ENCODE data around the gene ITPRIP.

The ITPRIP gene

GRCh38 chr10:104344219-104344618 is 6.0 kb upstream of the ITPRIP start:
- DNase-seq, result no peak
- in situ Hi-C loops (cut with MboI; ENCODE audit: low pct_unique_long_range_greater_than_20kb, low sequenced_read_pairs), result loop anchor here (10.0 kb wide), 1 partner anchor 49 kb away; no protein-coding TSS in a partner anchor

- in situ Hi-C loops (cut with MboI; ENCODE audit: low pct_unique_long_range_greater_than_20kb, low sequenced_read_pairs), result loop anchor here (10.0 kb wide), 1 partner anchor 48 kb away; no protein-coding TSS in a partner anchor
- DNase-seq, result no peak
Observed at GRCh38 chr10:104342941-104343411, 4.7 kb upstream of the ITPRIP start.

GRCh38 chr10:104340641-104341040 is 2.4 kb upstream of the ITPRIP start:
- in situ Hi-C loops (cut with MboI; ENCODE audit: low pct_unique_long_range_greater_than_20kb, low sequenced_read_pairs), result loop anchor here (10.0 kb wide), 1 partner anchor 46 kb away; no protein-coding TSS in a partner anchor
- no peak for DNase-seq

- DNase-seq, result no peak
- in situ Hi-C loops (cut with MboI; ENCODE audit: low pct_unique_long_range_greater_than_20kb, low sequenced_read_pairs), result loop anchor here (10.0 kb wide), 1 partner anchor 45 kb away; no protein-coding TSS in a partner anchor
Observed at GRCh38 chr10:104340111-104340526, 1.9 kb upstream of the ITPRIP start.

DNA sequence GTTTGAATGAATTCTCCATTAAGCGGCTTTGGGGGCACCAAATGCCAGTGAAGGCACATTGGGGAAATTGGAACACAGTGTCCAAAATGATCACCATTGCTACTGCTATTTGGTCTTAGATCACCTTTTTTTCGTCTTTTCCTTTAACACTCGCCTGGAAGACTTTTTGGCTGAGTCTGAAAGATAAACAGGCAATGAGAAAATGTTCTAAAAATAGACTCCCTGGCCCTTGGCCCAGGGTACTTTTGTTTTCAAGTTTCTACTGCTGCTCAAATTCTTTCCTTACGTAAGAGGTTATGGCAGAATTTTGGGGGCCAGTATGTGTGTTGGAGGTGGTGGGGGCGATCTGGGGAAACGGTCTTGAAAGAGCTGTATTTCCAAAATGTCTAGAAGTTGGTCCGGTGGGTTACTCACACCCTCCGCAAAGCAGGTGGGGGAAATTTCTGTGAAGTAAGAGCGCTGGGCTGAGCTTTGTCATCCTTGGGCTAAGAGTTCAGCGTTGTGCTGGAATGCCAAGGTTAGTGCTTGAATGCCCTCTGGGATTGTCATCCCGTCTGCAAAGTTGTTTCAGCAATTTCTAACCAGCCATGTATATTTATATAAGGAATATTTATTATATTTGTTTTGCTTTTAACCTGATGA is 1.3 kb upstream of the ITPRIP start:
- no peak for DNase-seq
- in situ Hi-C loops (cut with MboI; ENCODE audit: low pct_unique_long_range_greater_than_20kb, low sequenced_read_pairs), result loop anchor here (10.0 kb wide), 1 partner anchor 45 kb away; no protein-coding TSS in a partner anchor

- in situ Hi-C loops (cut with MboI; ENCODE audit: low pct_unique_long_range_greater_than_20kb, low sequenced_read_pairs), result no loop called here
- peak; percentile 80 for DNase-seq
Observed at GRCh38 chr10:104337521-104337984, 712 bp downstream of the ITPRIP start.

DNA sequence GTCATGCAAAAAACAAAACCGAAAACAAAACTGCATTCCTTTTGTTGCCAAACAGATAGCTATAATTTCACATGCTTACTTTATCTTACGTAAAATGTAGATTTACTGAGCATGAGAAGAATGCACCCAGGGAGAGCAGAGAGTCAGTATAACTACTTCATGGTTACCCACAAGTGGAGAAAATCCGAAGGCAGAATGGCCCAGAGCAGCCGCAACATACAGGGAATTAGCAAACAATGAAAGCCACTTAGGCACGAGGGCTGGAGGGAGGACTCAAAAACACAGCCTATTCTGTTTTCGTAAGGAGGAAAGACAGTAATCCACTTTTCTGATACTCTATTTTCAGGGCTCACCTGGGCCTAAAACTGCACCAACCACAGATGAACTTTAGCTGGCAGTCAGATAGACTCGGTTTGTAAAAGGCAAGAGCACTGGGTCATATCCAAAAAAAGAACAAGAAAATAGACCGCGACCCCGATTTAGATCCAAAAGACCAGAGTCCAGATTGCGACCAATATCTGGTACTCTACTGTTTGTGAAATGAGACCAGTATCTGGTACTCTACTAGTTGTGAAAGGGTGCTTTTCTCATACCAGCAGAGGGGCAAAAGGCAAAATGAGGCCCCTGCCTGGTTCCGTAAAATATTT is 1.3 kb downstream of the ITPRIP start:
- in situ Hi-C loops (cut with MboI; ENCODE audit: low pct_unique_long_range_greater_than_20kb, low sequenced_read_pairs), result no loop called here
- no peak for DNase-seq

- in situ Hi-C loops (cut with MboI; ENCODE audit: low pct_unique_long_range_greater_than_20kb, low sequenced_read_pairs), result no loop called here
- no peak for DNase-seq
Observed at GRCh38 chr10:104334965-104335650, 3.2 kb downstream of the ITPRIP start.

- in situ Hi-C loops (cut with MboI; ENCODE audit: low pct_unique_long_range_greater_than_20kb, low sequenced_read_pairs), result no loop called here
- DNase-seq, result no peak
Observed at GRCh38 chr10:104334561-104334960, 3.7 kb downstream of the ITPRIP start.

- in situ Hi-C loops (cut with MboI; ENCODE audit: low pct_unique_long_range_greater_than_20kb, low sequenced_read_pairs), result no loop called here
- DNase-seq, result no peak
Observed at GRCh38 chr10:104333728-104334373, 4.4 kb downstream of the ITPRIP start.

GRCh38 chr10:104333032-104333727 is 5.1 kb downstream of the ITPRIP start:
- in situ Hi-C loops (cut with MboI; ENCODE audit: low pct_unique_long_range_greater_than_20kb, low sequenced_read_pairs), result no loop called here
- DNase-seq, result no peak

DNA sequence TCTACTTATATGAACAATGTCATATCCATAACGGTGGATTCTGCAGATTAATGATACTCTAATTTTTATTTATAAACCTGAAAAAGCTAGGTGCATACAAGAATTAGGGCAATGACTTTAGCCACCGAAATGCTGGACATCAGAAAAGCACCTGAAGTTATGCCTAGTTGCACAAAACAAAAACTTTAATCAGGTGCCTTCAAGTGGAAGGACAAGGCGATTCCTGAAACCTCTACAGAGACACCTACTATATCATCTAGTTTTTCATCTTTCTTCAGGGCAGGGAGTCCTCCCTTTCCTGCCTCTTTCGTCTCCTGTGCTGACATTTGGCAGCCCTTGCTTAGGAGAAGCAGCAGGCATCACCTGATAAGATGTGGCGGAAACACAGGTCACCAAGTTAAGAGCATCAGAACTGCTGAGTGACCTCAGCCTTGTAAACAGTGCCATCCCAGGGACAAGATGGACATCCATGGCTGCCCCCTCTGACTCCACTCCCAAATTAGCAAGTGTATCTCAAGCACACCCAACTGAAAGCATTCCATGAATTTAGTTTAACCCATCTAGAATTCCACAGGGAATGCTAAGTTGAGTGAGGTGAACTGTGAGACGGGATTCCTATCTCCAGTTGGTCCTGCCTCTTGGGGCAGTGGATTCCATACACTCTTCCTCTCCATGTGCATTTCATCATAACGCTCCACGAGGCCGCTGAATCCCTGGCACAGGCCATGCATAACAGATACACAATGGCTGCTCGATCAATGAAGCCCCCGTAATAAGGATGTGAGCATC is 5.8 kb downstream of the ITPRIP start:
- in situ Hi-C loops (cut with MboI; ENCODE audit: low pct_unique_long_range_greater_than_20kb, low sequenced_read_pairs), result no loop called here
- no peak for DNase-seq

DNA sequence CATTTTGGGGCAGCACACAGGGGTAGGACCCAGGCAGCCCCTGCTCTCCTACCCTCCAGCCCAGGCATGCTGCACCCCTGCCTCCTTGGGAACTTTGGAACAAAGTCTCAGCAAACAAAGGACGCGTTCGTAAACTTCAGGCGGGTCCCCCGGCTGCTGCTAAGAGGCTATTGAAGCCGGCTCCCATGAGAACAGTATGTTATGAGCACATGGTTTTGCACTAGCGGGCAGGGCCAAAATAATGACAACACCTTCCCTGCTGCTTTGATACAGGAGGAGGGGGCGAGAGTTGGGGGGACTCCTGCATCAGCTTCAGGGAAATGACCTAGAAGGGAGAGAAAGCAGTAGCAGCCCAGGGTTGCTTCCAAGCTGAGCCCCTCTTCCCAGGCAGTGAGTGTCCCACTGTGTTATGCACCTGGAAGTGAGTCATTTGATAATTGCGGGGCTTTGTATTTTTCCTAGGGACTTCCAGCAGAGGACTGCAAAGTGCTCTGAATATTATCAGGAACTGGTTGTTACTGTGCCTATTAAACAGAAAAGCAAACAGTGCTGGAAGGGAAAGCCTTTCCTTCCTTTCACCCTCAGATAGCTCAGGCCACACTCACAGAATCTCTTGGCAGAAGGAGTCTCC is 6.9 kb downstream of the ITPRIP start:
- DNase-seq, result no peak
- in situ Hi-C loops (cut with MboI; ENCODE audit: low pct_unique_long_range_greater_than_20kb, low sequenced_read_pairs), result no loop called here

- in situ Hi-C loops (cut with MboI; ENCODE audit: low pct_unique_long_range_greater_than_20kb, low sequenced_read_pairs), result no loop called here
- no peak for DNase-seq
Observed at GRCh38 chr10:104330168-104331110, 7.8 kb downstream of the ITPRIP start.

GRCh38 chr10:104329735-104330134 is 8.5 kb downstream of the ITPRIP start:
- in situ Hi-C loops (cut with MboI; ENCODE audit: low pct_unique_long_range_greater_than_20kb, low sequenced_read_pairs), result no loop called here
- no peak for DNase-seq

GRCh38 chr10:104328896-104329710 is 9.2 kb downstream of the ITPRIP start:
- in situ Hi-C loops (cut with MboI; ENCODE audit: low pct_unique_long_range_greater_than_20kb, low sequenced_read_pairs), result no loop called here
- peak; percentile 67 for DNase-seq

Measured in KBM-7 (cell line).